ENCODE results near the gene ATP5IF1.

ATP5IF1 gene

GRCh38 chr1:28266920-28267322, 31.0 kb downstream of the ATP5IF1 start:
- TF ChIP-seq CTCF (IDR thresholded peaks at IDR 0.05; ENCODE audit: low read depth, low read length), result no peak
- H3K4me3 ChIP-seq (ENCODE audit: low read depth, low read length), result no peak overlapping the region

GRCh38 chr1:28267633-28268032, 31.7 kb downstream of the ATP5IF1 start:
- no peak for TF ChIP-seq CTCF (IDR thresholded peaks at IDR 0.05; ENCODE audit: low read depth, low read length)
- no peak overlapping the region for H3K4me3 ChIP-seq (ENCODE audit: low read depth, low read length)

- no peak for TF ChIP-seq CTCF (IDR thresholded peaks at IDR 0.05; ENCODE audit: low read depth, low read length)
- H3K4me3 ChIP-seq (ENCODE audit: low read depth, low read length), result no peak overlapping the region
Measured at GRCh38 chr1:28269529-28269928, 33.6 kb downstream of the ATP5IF1 start.

GRCh38 chr1:28272215-28272852, 36.4 kb downstream of the ATP5IF1 start:
- TF ChIP-seq CTCF (IDR thresholded peaks at IDR 0.05; ENCODE audit: low read depth, low read length), result no peak
- H3K4me3 ChIP-seq (ENCODE audit: low read depth, low read length), result no peak overlapping the region

GRCh38 chr1:28273216-28273860, 37.4 kb downstream of the ATP5IF1 start:
- TF ChIP-seq CTCF (IDR thresholded peaks at IDR 0.05; ENCODE audit: low read depth, low read length), result no peak

GRCh38 chr1:28278763-28279162, 42.8 kb downstream of the ATP5IF1 start:
- no peak for TF ChIP-seq CTCF (IDR thresholded peaks at IDR 0.05; ENCODE audit: low read depth, low read length)
- H3K4me3 ChIP-seq (ENCODE audit: low read depth, low read length), result no peak overlapping the region

More at GRCh38 chr1:28273216-28273860, 37.4 kb downstream of the ATP5IF1 start:
- no peak overlapping the region for H3K4me3 ChIP-seq (ENCODE audit: low read depth, low read length)

- no peak for TF ChIP-seq CTCF (IDR thresholded peaks at IDR 0.05; ENCODE audit: low read depth, low read length)
- no peak overlapping the region for H3K4me3 ChIP-seq (ENCODE audit: low read depth, low read length)
Measured at GRCh38 chr1:28279721-28280120, 43.8 kb downstream of the ATP5IF1 start.

Data from WI38 (cell line).